ENCODE data around the gene TBC1D8. TPM values are rescaled to one million over a fixed set of nuclear protein-coding genes. Genes with fewer than 3 reads are reported as not detected.

The TBC1D8 gene
- total and polyA plus RNA-seq, 2 donors (not counting 1 experiment from before 2014, with no cell fraction given): 1.7 to 15.7 TPM

- Histone ChIP-seq H3K79me2 (ENCODE audit: control insufficient read depth, insufficient read depth, low read length) (no peaks in the 10 kb centered on the region), H3K27me3 (replicated peaks in 1 of 4; ENCODE audit: control extremely low read depth in 1 of 4, control insufficient read depth in 3 of 4, insufficient read depth in 4 of 4, low read length in 3 of 4) (peaks cover 0 to 13% (median 0%) of the 10 kb centered on the region in 4 experiments), H4K20me1 (ENCODE audit: control insufficient read depth, insufficient read depth, low read length, poor library complexity, severe bottlenecking) (no peaks in the 10 kb centered on the region), H3K4me1 (ENCODE audit: control insufficient read depth in 2 of 2, insufficient read depth in 2 of 2, low read length in 2 of 2) (peaks cover 11 to 15% of the 10 kb centered on the region in 2 donors), H3K4me2 (replicated peaks; ENCODE audit: low read depth, low read length, poor library complexity, severe bottlenecking) (peak overlapping the region; percentile 44), H3K9ac (ENCODE audit: low read length) (no peak overlapping the region), H2AFZ (ENCODE audit: insufficient read depth, low read depth, low read length, poor library complexity, severe bottlenecking) (no peak overlapping the region), H3K4me3 (ENCODE audit: control extremely low read depth in 1 of 5, extremely low read depth in 1 of 5, insufficient read depth in 1 of 5, low read depth in 2 of 5, low read length in 4 of 5) (no peak overlapping the region), H3K36me3 (replicated peaks in 1 of 2; ENCODE audit: control extremely low read depth in 1 of 2, control insufficient read depth in 1 of 2, extremely low read depth in 1 of 2, insufficient read depth in 2 of 2, low read length in 1 of 2) (no peaks in the 10 kb centered on the region), H3K9me3 (ENCODE audit: control extremely low read depth in 1 of 3, control insufficient read depth in 2 of 3, insufficient read depth in 1 of 3, low read length in 2 of 3) (peaks cover 0 to 5% (median 0%) of the 10 kb centered on the region in 3 donors), H3K27ac (ENCODE audit: low read length in 2 of 2) (no peak overlapping the region)
- H3K4me1 Mint-ChIP-seq: peaks cover 21% of the 10 kb centered on the region
- no peaks in the 10 kb centered on the region for H3K9me3 Mint-ChIP-seq (ENCODE audit: insufficient read depth)
- TF ChIP-seq CTCF (IDR thresholded peaks at IDR 0.05) (no peak), EZH2 (IDR thresholded peaks at IDR 0.05; ENCODE audit: borderline replicate concordance, insufficient read depth, low read depth, low read length, poor library complexity, severe bottlenecking) (no peak)
- intact Hi-C loops (cut with micrococcal nuclease): no loop called here
- DNase-seq (no peak), ATAC-seq (ENCODE audit: low read depth) (no peak)
- 94% methylated on average over 12 of the region's 12 CpGs for WGBS (ENCODE audit: insufficient coverage)
- CTCF ChIA-PET: interaction anchor here (0.7 to 1.2 kb wide), 3 partner anchors 8 to 247 kb away, joined by 3 to 8 read pairs (median 3); no protein-coding TSS in a partner anchor
- POLR2A ChIA-PET: no interaction called here
- H3K27me3 Mint-ChIP-seq: peaks cover 16% of the 10 kb centered on the region
- no peak overlapping the region for H3K27ac Mint-ChIP-seq
- H3K4me3 Mint-ChIP-seq: no peak overlapping the region
Observed at GRCh38 chr2:100977511-100977910, 173.7 kb downstream of the TBC1D8 start.

- Histone ChIP-seq H3K9ac (ENCODE audit: low read length) (no peak overlapping the region), H3K4me2 (replicated peaks; ENCODE audit: low read depth, low read length, poor library complexity, severe bottlenecking) (peak overlapping the region; percentile 44), H2AFZ (ENCODE audit: insufficient read depth, low read depth, low read length, poor library complexity, severe bottlenecking) (no peak overlapping the region), H3K27ac (ENCODE audit: low read length in 2 of 2) (no peak overlapping the region), H4K20me1 (ENCODE audit: control insufficient read depth, insufficient read depth, low read length, poor library complexity, severe bottlenecking) (no peaks in the 10 kb centered on the region), H3K79me2 (ENCODE audit: control insufficient read depth, insufficient read depth, low read length) (no peaks in the 10 kb centered on the region), H3K27me3 (replicated peaks in 1 of 4; ENCODE audit: control extremely low read depth in 1 of 4, control insufficient read depth in 3 of 4, insufficient read depth in 4 of 4, low read length in 3 of 4) (peaks cover 0 to 14% (median 0%) of the 10 kb centered on the region in 4 experiments), H3K9me3 (ENCODE audit: control extremely low read depth in 1 of 3, control insufficient read depth in 2 of 3, insufficient read depth in 1 of 3, low read length in 2 of 3) (peaks cover 0 to 5% (median 0%) of the 10 kb centered on the region in 3 donors), H3K36me3 (replicated peaks in 1 of 2; ENCODE audit: control extremely low read depth in 1 of 2, control insufficient read depth in 1 of 2, extremely low read depth in 1 of 2, insufficient read depth in 2 of 2, low read length in 1 of 2) (no peaks in the 10 kb centered on the region), H3K4me1 (ENCODE audit: control insufficient read depth in 2 of 2, insufficient read depth in 2 of 2, low read length in 2 of 2) (peaks cover 11 to 15% of the 10 kb centered on the region in 2 donors), H3K4me3 (ENCODE audit: control extremely low read depth in 1 of 5, extremely low read depth in 1 of 5, insufficient read depth in 1 of 5, low read depth in 2 of 5, low read length in 4 of 5) (no peak overlapping the region)
- Mint-ChIP-seq H3K27me3 (peaks cover 21% of the 10 kb centered on the region), H3K4me1 (peaks cover 21% of the 10 kb centered on the region), H3K9me3 (ENCODE audit: insufficient read depth) (no peaks in the 10 kb centered on the region), H3K27ac (peak overlapping the region; percentile 44), H3K4me3 (peak overlapping the region; percentile 46)
- ChIA-PET CTCF (interaction anchor here (0.7 to 1.2 kb wide), 3 partner anchors 8 to 247 kb away, joined by 3 to 8 read pairs (median 3); no protein-coding TSS in a partner anchor), POLR2A (interaction anchor here (0.5 to 0.6 kb wide), 2 partner anchors 107 to 128 kb away, joined by 4 read pairs; no protein-coding TSS in a partner anchor)
- intact Hi-C loops (cut with micrococcal nuclease): no loop called here
- peak; percentile 61 for DNase-seq
- peak; percentile 90 for ATAC-seq (ENCODE audit: low read depth)
- WGBS (ENCODE audit: insufficient coverage): 58% methylated on average over 19 of the region's 19 CpGs
- TF ChIP-seq CTCF (IDR thresholded peaks at IDR 0.05): no peak
- TF ChIP-seq EZH2 (IDR thresholded peaks at IDR 0.05; ENCODE audit: borderline replicate concordance, insufficient read depth, low read depth, low read length, poor library complexity, severe bottlenecking): no peak
Observed at GRCh38 chr2:100976645-100977391, 174.4 kb downstream of the TBC1D8 start.

Measured in B cell (primary cell).